B cell (primary cell): ENCODE measurements around the gene TSTD1. TPM values are rescaled to one million over a fixed set of nuclear protein-coding genes. Genes with fewer than 3 reads are reported as not detected.

Experiments used
- ATAC-seq: fragments of 200-7000 bp; cut with Tn5 transposase; one replicate; pipeline ENCODE4 v1.10.0; 2021; ENCODE audit warnings: low read depth, mild to moderate bottlenecking, moderate number of reproducible peaks, moderate library complexity
- CTCF ChIA-PET: fragments of 350-600 bp; sonication (Branson Sonifier 250); formaldehyde crosslinking; loops from one replicate; lab custom pipeline; 2021; ENCODE audit warnings: antibody characterized with exemption, inconsistent platforms; lab: Charles Lee
- POLR2A ChIA-PET: fragments of 350-600 bp; sonication (Branson Sonifier 250); formaldehyde crosslinking; loops from one replicate; lab custom pipeline; 2021; ENCODE audit warnings: antibody characterized with exemption; lab: Charles Lee
- DNase-seq: peaks from one replicate; pipeline ENCODE4 v3.0.0; 2013
- H2AFZ ChIP-seq: 2 replicates; pipeline ENCODE4 v1.6.1; 2012; ENCODE audit warnings: mild to moderate bottlenecking, low read depth, low read length; ENCODE audit not compliant: insufficient read depth, poor library complexity, severe bottlenecking
- H3K27ac ChIP-seq, 2 donors: 1 replicate in 1 of 2; 2 replicates in 1 of 2; pipeline ENCODE4 v1.5.1; 2012 to 2013; ENCODE audit warnings: low read length in 2 of 2, mild to moderate bottlenecking in 2 of 2, moderate library complexity in 1 of 2
- H3K27me3 ChIP-seq, 4 experiments: fragments of 200-600 bp in 1 of 4; sonication (generic) in 1 of 4; replicated peaks in 1 of 4; 1 replicate in 2 of 4; 2 replicates in 2 of 4; pipeline versions ENCODE4 v1.6.1 to v1.7.0; 2013 to 2016; ENCODE audit warnings: low read length in 3 of 4, mild to moderate bottlenecking in 2 of 4, mixed read lengths in 1 of 4, moderate library complexity in 1 of 4; ENCODE audit not compliant: insufficient read depth in 4 of 4, control insufficient read depth in 3 of 4; ENCODE audit errors: control extremely low read depth in 1 of 4
- H3K36me3 ChIP-seq, 2 experiments: replicated peaks in 1 of 2; 1 replicate in 1 of 2; 2 replicates in 1 of 2; pipeline versions ENCODE4 v1.6.1 to v1.7.1; 2013; ENCODE audit warnings: low read length in 1 of 2; ENCODE audit not compliant: insufficient read depth in 2 of 2, control insufficient read depth in 1 of 2; ENCODE audit errors: control extremely low read depth in 1 of 2, extremely low read depth in 1 of 2
- H3K4me1 ChIP-seq, 2 donors: fragments of 200-600 bp in 1 of 2; sonication (generic) in 1 of 2; 1 replicate in 1 of 2; 2 replicates in 1 of 2; pipeline versions ENCODE4 v1.5.1 to v1.6.1; 2013 to 2017; ENCODE audit warnings: low read length in 2 of 2; ENCODE audit not compliant: control insufficient read depth in 2 of 2, insufficient read depth in 2 of 2
- H3K4me2 ChIP-seq: replicated peaks from 2 replicates; pipeline ENCODE3; 2012; ENCODE audit warnings: mild to moderate bottlenecking, low read depth, low read length; ENCODE audit not compliant: poor library complexity, severe bottlenecking
- H3K4me3 ChIP-seq, 5 experiments: fragments of 200-600 bp in 1 of 5; sonication (generic) in 1 of 5; 1 replicate in 3 of 5; 2 replicates in 2 of 5; pipeline versions ENCODE4 v1.5.1 to v1.7.0; 2011 to 2016; ENCODE audit warnings: low read length in 4 of 5, mild to moderate bottlenecking in 4 of 5, low read depth in 2 of 5, control low read depth in 1 of 5, moderate library complexity in 1 of 5; ENCODE audit not compliant: insufficient read depth in 1 of 5; ENCODE audit errors: control extremely low read depth in 1 of 5, extremely low read depth in 1 of 5
- H3K79me2 ChIP-seq: fragments of 200-600 bp; sonication (generic); one replicate; pipeline ENCODE4 v1.6.0; 2016; ENCODE audit warnings: low read length; ENCODE audit not compliant: control insufficient read depth, insufficient read depth
- H3K9ac ChIP-seq: fragments of 200-600 bp; sonication (generic); 2 replicates; pipeline ENCODE4 v1.6.1; 2017; ENCODE audit warnings: mild to moderate bottlenecking, low read length, moderate library complexity
- H3K9me3 ChIP-seq, 3 donors: one replicate each; pipeline versions ENCODE4 v1.6.1 to v1.7.1; 2013; ENCODE audit warnings: low read length in 2 of 3; ENCODE audit not compliant: control insufficient read depth in 2 of 3, insufficient read depth in 1 of 3; ENCODE audit errors: control extremely low read depth in 1 of 3
- H4K20me1 ChIP-seq: 2 replicates; pipeline ENCODE4 v1.6.0; 2012; ENCODE audit warnings: mild to moderate bottlenecking, low read length; ENCODE audit not compliant: insufficient read depth, control insufficient read depth, poor library complexity, severe bottlenecking
- H3K27ac Mint-ChIP-seq: one replicate; pipeline ENCODE4 v1.8.0; 2021; ENCODE audit warnings: mixed read lengths
- H3K27me3 Mint-ChIP-seq: one replicate; pipeline ENCODE4 v1.8.0; 2021; ENCODE audit warnings: mixed read lengths
- H3K4me1 Mint-ChIP-seq: one replicate; pipeline ENCODE4 v1.8.0; 2021; ENCODE audit warnings: mixed read lengths
- H3K4me3 Mint-ChIP-seq: one replicate; pipeline ENCODE4 v1.8.0; 2021; ENCODE audit warnings: mixed read lengths
- H3K9me3 Mint-ChIP-seq: one replicate; pipeline ENCODE4 v1.8.0; 2022; ENCODE audit warnings: mixed read lengths; ENCODE audit not compliant: insufficient read depth
- EZH2 ChIP-seq: IDR thresholded peaks from 2 replicates; pipeline ENCODE4 v1.6.1; 2012; ENCODE audit warnings: borderline replicate concordance, low read depth, mild to moderate bottlenecking, moderate library complexity, low read length; ENCODE audit not compliant: insufficient read depth, poor library complexity, severe bottlenecking
- WGBS: methylation state at CpG from one replicate; pipeline ENCODE4 v1.1.5; 2013; ENCODE audit warnings: missing lambda C conversion rate; ENCODE audit not compliant: insufficient coverage; 5-methylcytosine and 5-hydroxymethylcytosine counted together
- intact Hi-C: fragments of 100-400 bp; cut with micrococcal nuclease; formaldehyde crosslinking; loops from one replicate; pipeline ENCODE4 v1.10.0; 2022
- polyA plus RNA-seq: library from polyadenylated mRNA; depleted of rRNA; stranded (reverse); fragments of >200 nt; gene quantifications from 2 replicates; pipeline ENCODE4 v1.2.3, GENCODE V29; 2012
- total RNA-seq, 2 donors: library from RNA; stranded (reverse); fragments of 120-200 nt in 1 of 2; gene quantifications; 1 replicate in 1 of 2; 2 replicates in 1 of 2; pipeline versions ENCODE4 v1.2.3 to v1.2.4, GENCODE V29; 2013 to 2022
- TF ChIP-seq, protein P1 (sequence below): fragments of 200-600 bp; IDR thresholded peaks from one replicate; pipeline ENCODE4 v1.8.0; 2022; ENCODE audit warnings: antibody characterized with exemption, mild to moderate bottlenecking

Gene TSTD1
- total and polyA plus RNA-seq, 2 donors (not counting 1 experiment from before 2014, with no cell fraction given): 85.6 to 242 TPM

DNA sequence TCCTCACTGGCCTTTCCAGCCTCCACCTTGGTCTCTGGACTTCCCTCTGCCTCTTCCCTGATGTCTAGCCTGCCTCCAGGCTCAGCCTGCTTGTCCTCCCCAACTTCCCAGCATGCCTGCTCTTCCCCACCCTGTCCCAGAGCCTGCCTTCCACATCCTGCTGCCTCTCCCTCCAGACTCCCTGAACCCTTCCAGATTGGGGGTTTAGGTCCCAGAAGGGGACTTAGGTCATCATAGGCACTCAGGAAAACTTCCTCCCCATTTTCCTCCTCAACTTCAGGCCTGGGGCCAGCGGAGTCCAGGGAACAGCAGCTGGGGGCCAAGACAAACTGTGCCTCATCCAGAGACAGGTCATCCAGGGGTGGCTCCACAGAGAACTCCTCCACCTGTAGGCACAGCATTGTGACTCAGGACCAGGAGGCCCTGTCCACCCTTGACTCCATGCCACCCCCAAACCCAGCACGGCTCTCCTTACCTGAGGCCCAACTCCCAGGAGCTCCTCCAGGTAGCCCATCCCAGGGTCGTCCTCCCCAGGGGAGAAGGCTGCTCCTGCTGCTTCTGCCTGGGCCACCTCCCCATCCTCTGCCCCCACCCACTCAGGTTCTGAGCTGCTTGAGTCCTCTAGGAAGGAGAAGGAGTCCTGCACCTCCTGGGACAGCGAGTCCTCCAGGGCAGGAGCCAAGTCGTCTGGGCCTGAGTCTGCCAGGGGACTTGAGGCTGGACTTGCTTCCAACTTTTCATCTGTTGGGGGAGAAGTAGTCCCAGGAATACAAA, 10.4 kb upstream of the TSTD1 start:
- Mint-ChIP-seq H3K27ac (peak overlapping the region; percentile 100), H3K4me1 (peaks cover 42% of the 10 kb centered on the region), H3K9me3 (no peaks in the 10 kb centered on the region), H3K27me3 (no peaks in the 10 kb centered on the region), H3K4me3 (peak overlapping the region; percentile 52)
- Histone ChIP-seq H3K79me2 (peaks cover 44% of the 10 kb centered on the region), H3K9ac (no peak overlapping the region), H4K20me1 (peaks cover 20% of the 10 kb centered on the region), H3K4me2 (no peak overlapping the region), H2AFZ (no peak overlapping the region), H3K4me3 (no peak overlapping the region), H3K4me1 (peaks cover 25 to 39% of the 10 kb centered on the region in 2 donors), H3K27me3 (no peaks in the 10 kb centered on the region), H3K9me3 (no peaks in the 10 kb centered on the region), H3K36me3 (peaks cover 3 to 67% of the 10 kb centered on the region in 2 experiments), H3K27ac (peak overlapping the region; percentile 25 to 99)
- no peak for ATAC-seq
- TF ChIP-seq, protein P1, sequence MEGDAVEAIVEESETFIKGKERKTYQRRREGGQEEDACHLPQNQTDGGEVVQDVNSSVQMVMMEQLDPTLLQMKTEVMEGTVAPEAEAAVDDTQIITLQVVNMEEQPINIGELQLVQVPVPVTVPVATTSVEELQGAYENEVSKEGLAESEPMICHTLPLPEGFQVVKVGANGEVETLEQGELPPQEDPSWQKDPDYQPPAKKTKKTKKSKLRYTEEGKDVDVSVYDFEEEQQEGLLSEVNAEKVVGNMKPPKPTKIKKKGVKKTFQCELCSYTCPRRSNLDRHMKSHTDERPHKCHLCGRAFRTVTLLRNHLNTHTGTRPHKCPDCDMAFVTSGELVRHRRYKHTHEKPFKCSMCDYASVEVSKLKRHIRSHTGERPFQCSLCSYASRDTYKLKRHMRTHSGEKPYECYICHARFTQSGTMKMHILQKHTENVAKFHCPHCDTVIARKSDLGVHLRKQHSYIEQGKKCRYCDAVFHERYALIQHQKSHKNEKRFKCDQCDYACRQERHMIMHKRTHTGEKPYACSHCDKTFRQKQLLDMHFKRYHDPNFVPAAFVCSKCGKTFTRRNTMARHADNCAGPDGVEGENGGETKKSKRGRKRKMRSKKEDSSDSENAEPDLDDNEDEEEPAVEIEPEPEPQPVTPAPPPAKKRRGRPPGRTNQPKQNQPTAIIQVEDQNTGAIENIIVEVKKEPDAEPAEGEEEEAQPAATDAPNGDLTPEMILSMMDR: no peak
- TF ChIP-seq EZH2: no peak
- intact Hi-C loops: loop anchor here (10.0 kb wide), 3 partner anchors 54 to 1124 kb away; partner anchors contain the start of genes COPA, NCSTN and TAGLN2
- ChIA-PET CTCF (interaction anchor here (0.5 to 10.4 kb wide), 2 partner anchors 12 to 21 kb away, joined by 4 to 127 read pairs; partner anchors contain the start of gene ARHGAP30), POLR2A (interaction anchor here (0.6 kb wide), 1 partner anchor 46 kb away, joined by 7 read pairs; no protein-coding TSS in a partner anchor)
- 98% methylated on average over 5 of the region's 5 CpGs for WGBS
- DNase-seq: peak; percentile 18
